ENCODE results near the gene SOX5. TPM values are rescaled to one million over a fixed set of nuclear protein-coding genes. Genes with fewer than 3 reads are reported as not detected.
"Not testable (repeated sequence)": the region's sequence is repeated elsewhere in the genome, so short reads cannot be mapped to it uniquely, and the experiment has no call there.

The SOX5 gene
- polyA plus RNA-seq, 2 donors: 0.24 to 0.33 TPM

DNA sequence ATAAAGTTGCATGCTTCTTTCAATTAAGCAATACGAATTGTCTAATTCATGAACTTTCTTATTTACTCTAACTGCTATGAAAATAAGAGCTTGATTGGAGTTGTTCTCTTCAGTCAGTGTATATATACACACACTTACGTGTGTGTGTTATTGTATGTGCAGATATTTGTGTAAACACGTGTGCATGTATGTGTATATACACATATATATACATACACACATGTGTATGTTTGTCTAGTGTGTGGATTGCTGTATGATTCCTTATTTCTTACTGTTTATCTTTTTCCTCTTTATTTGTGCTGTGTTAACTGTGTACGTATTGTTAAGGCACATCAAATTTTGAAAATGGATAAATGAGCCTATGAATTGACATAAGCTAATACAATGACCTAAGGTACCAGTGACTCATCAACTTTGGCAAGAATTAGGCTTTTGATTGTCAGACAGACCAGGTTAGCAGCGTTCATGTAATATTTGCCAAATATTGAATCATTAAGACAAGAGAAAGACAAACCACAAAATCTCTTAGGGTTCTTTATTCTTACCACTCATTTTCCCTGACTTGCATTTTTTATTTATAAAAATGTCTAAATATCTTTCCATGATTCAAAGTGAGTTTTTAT, 423.9 kb downstream of the SOX5 start:
- no peak overlapping the region for H3K4me3 ChIP-seq (ENCODE audit: low read depth in 1 of 2, low read length in 2 of 2)
- 53 to 60% methylated on average over 5 of the region's 5 CpGs for WGBS, 2 donors
- H3K4me1 ChIP-seq (ENCODE audit: control insufficient read depth in 2 of 2, insufficient read depth in 2 of 2, low read length in 1 of 2): no peaks in the 10 kb centered on the region
- no peaks in the 10 kb centered on the region for H3K9me3 ChIP-seq (ENCODE audit: control insufficient read depth in 2 of 2, insufficient read depth in 1 of 2, low read depth in 1 of 2, low read length in 1 of 2)
- H3K27me3 ChIP-seq (ENCODE audit: control insufficient read depth in 1 of 2, insufficient read depth in 2 of 2, low read length in 2 of 2): no peaks in the 10 kb centered on the region
- no peak overlapping the region for H3K27ac ChIP-seq (ENCODE audit: low read depth in 2 of 2, low read length in 1 of 2)
- H3K36me3 ChIP-seq (ENCODE audit: control insufficient read depth in 2 of 2, insufficient read depth in 2 of 2, low read length in 1 of 2): no peaks in the 10 kb centered on the region

- H3K4me3 ChIP-seq (ENCODE audit: low read depth in 1 of 2, low read length in 2 of 2): no peak overlapping the region
- H3K27me3 ChIP-seq (ENCODE audit: control insufficient read depth in 1 of 2, insufficient read depth in 2 of 2, low read length in 2 of 2): no peaks in the 10 kb centered on the region
- H3K4me1 ChIP-seq (ENCODE audit: control insufficient read depth in 2 of 2, insufficient read depth in 2 of 2, low read length in 1 of 2): no peaks in the 10 kb centered on the region
- H3K9me3 ChIP-seq (ENCODE audit: control insufficient read depth in 2 of 2, insufficient read depth in 1 of 2, low read depth in 1 of 2, low read length in 1 of 2): no peaks in the 10 kb centered on the region
- WGBS, 2 donors: 86 to 92% methylated on average over 2 of the region's 2 CpGs
- no peak overlapping the region for H3K27ac ChIP-seq (ENCODE audit: low read depth in 2 of 2, low read length in 1 of 2)
- H3K36me3 ChIP-seq (ENCODE audit: control insufficient read depth in 2 of 2, insufficient read depth in 2 of 2, low read length in 1 of 2): no peaks in the 10 kb centered on the region
These were observed 426.1 kb downstream of the SOX5 start for GRCh38 chr12:23523339-23523738.

DNA sequence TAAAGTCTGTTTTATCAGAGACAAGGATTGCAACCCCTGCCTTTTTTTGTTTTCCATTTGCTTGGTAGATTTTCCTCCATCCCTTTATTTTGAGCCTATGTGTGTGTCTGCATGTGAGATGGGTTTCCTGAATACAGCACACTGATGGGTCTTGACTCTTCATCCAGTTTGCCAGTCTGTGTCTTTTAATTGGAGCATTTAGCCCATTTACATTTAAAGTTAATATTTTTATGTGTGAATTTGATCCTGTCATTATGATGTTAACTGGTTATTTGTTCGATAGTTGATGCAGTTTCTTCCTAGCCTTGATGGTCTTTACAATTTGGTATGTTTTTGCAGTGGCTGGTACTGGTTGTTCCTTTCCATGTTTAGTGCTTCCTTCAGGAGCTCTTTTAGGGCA, 430.0 kb downstream of the SOX5 start:
- not testable (repeated sequence) for H3K9me3 ChIP-seq (ENCODE audit: control insufficient read depth in 2 of 2, insufficient read depth in 1 of 2, low read depth in 1 of 2, low read length in 1 of 2); H3K4me1 ChIP-seq (ENCODE audit: control insufficient read depth in 2 of 2, insufficient read depth in 2 of 2, low read length in 1 of 2); H3K36me3 ChIP-seq (ENCODE audit: control insufficient read depth in 2 of 2, insufficient read depth in 2 of 2, low read length in 1 of 2); H3K27me3 ChIP-seq (ENCODE audit: control insufficient read depth in 1 of 2, insufficient read depth in 2 of 2, low read length in 2 of 2); H3K4me3 ChIP-seq (ENCODE audit: low read depth in 1 of 2, low read length in 2 of 2); H3K27ac ChIP-seq (ENCODE audit: low read depth in 2 of 2, low read length in 1 of 2)
- 85 to 92% methylated on average over 1 of the region's 1 CpG for WGBS, 2 donors

DNA sequence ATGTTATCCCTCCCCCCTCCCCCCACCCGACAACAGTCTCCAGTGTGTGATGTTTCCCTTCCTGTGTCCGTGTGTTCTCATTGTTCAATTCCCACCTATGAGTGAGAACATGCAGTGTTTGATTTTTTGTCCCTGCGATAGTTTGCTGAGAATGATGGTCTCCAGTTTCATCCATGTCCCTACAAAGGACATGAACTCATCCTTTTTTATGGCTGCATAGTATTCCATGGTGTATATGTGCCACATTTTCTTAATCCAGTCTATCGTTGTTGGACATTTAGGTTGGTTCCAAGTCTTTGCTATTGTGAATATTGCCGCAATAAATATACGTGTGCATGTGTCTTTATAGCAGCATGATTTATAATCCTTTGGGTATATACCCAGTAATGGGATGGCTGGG, 433.7 kb downstream of the SOX5 start:
- H3K9me3 ChIP-seq (ENCODE audit: control insufficient read depth in 2 of 2, insufficient read depth in 1 of 2, low read depth in 1 of 2, low read length in 1 of 2); H3K36me3 ChIP-seq (ENCODE audit: control insufficient read depth in 2 of 2, insufficient read depth in 2 of 2, low read length in 1 of 2); H3K27me3 ChIP-seq (ENCODE audit: control insufficient read depth in 1 of 2, insufficient read depth in 2 of 2, low read length in 2 of 2); H3K4me1 ChIP-seq (ENCODE audit: control insufficient read depth in 2 of 2, insufficient read depth in 2 of 2, low read length in 1 of 2); H3K4me3 ChIP-seq (ENCODE audit: low read depth in 1 of 2, low read length in 2 of 2); H3K27ac ChIP-seq (ENCODE audit: low read depth in 2 of 2, low read length in 1 of 2): not testable (repeated sequence)
- WGBS, 2 donors: 80 to 87% methylated on average over 5 to 6 of the region's 6 CpGs

- no peaks in the 10 kb centered on the region for H3K27me3 ChIP-seq (ENCODE audit: control insufficient read depth in 1 of 2, insufficient read depth in 2 of 2, low read length in 2 of 2)
- 80 to 86% methylated on average over 8 of the region's 8 CpGs for WGBS, 2 donors
- H3K27ac ChIP-seq (ENCODE audit: low read depth in 2 of 2, low read length in 1 of 2): no peak overlapping the region
- H3K4me3 ChIP-seq (ENCODE audit: low read depth in 1 of 2, low read length in 2 of 2): no peak overlapping the region
- H3K9me3 ChIP-seq (ENCODE audit: control insufficient read depth in 2 of 2, insufficient read depth in 1 of 2, low read depth in 1 of 2, low read length in 1 of 2): no peaks in the 10 kb centered on the region
- no peaks in the 10 kb centered on the region for H3K4me1 ChIP-seq (ENCODE audit: control insufficient read depth in 2 of 2, insufficient read depth in 2 of 2, low read length in 1 of 2)
- H3K36me3 ChIP-seq (ENCODE audit: control insufficient read depth in 2 of 2, insufficient read depth in 2 of 2, low read length in 1 of 2): no peaks in the 10 kb centered on the region
These were observed 439.0 kb downstream of the SOX5 start for GRCh38 chr12:23510484-23510883.

- not testable (repeated sequence) for H3K4me1 ChIP-seq (ENCODE audit: control insufficient read depth in 2 of 2, insufficient read depth in 2 of 2, low read length in 1 of 2); H3K4me3 ChIP-seq (ENCODE audit: low read depth in 1 of 2, low read length in 2 of 2); H3K36me3 ChIP-seq (ENCODE audit: control insufficient read depth in 2 of 2, insufficient read depth in 2 of 2, low read length in 1 of 2); H3K27me3 ChIP-seq (ENCODE audit: control insufficient read depth in 1 of 2, insufficient read depth in 2 of 2, low read length in 2 of 2); H3K9me3 ChIP-seq (ENCODE audit: control insufficient read depth in 2 of 2, insufficient read depth in 1 of 2, low read depth in 1 of 2, low read length in 1 of 2); H3K27ac ChIP-seq (ENCODE audit: low read depth in 2 of 2, low read length in 1 of 2)
- 81 to 84% methylated on average over 8 of the region's 8 CpGs for WGBS, 2 donors
These were observed 439.6 kb downstream of the SOX5 start for GRCh38 chr12:23509832-23510231.

DNA sequence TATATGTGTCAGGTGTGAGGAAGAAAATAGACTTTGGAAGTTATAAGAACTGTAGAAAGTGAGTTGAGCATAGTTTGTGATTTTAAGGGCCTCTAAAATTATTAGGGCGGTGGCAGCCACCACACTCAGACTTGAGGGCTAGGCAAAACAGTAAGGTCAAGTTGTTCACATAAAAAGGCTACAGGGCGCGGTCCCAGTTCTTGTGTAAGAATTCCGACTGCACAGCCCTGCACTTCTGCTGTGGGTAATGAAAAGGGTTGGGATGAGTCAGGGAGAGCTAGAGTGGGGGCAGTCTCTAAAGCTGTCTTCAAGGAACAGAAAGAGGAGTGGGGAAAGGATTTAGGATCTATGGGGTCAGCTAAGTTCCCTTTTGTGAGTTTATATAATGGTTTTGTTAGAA, 441.7 kb downstream of the SOX5 start:
- 81 to 89% methylated on average over 4 of the region's 4 CpGs for WGBS, 2 donors
- H3K9me3 ChIP-seq (ENCODE audit: control insufficient read depth in 2 of 2, insufficient read depth in 1 of 2, low read depth in 1 of 2, low read length in 1 of 2); H3K27me3 ChIP-seq (ENCODE audit: control insufficient read depth in 1 of 2, insufficient read depth in 2 of 2, low read length in 2 of 2); H3K27ac ChIP-seq (ENCODE audit: low read depth in 2 of 2, low read length in 1 of 2); H3K36me3 ChIP-seq (ENCODE audit: control insufficient read depth in 2 of 2, insufficient read depth in 2 of 2, low read length in 1 of 2); H3K4me1 ChIP-seq (ENCODE audit: control insufficient read depth in 2 of 2, insufficient read depth in 2 of 2, low read length in 1 of 2); H3K4me3 ChIP-seq (ENCODE audit: low read depth in 1 of 2, low read length in 2 of 2): not testable (repeated sequence)

GRCh38 chr12:23505736-23506135, 443.7 kb downstream of the SOX5 start:
- H3K4me1 ChIP-seq (ENCODE audit: control insufficient read depth in 2 of 2, insufficient read depth in 2 of 2, low read length in 1 of 2); H3K36me3 ChIP-seq (ENCODE audit: control insufficient read depth in 2 of 2, insufficient read depth in 2 of 2, low read length in 1 of 2); H3K27me3 ChIP-seq (ENCODE audit: control insufficient read depth in 1 of 2, insufficient read depth in 2 of 2, low read length in 2 of 2); H3K27ac ChIP-seq (ENCODE audit: low read depth in 2 of 2, low read length in 1 of 2); H3K9me3 ChIP-seq (ENCODE audit: control insufficient read depth in 2 of 2, insufficient read depth in 1 of 2, low read depth in 1 of 2, low read length in 1 of 2); H3K4me3 ChIP-seq (ENCODE audit: low read depth in 1 of 2, low read length in 2 of 2): not testable (repeated sequence)
- no CpG with 5 or more reads among the region's 1 CpG for WGBS, 2 donors

GRCh38 chr12:23504641-23505399, 444.6 kb downstream of the SOX5 start:
- Histone ChIP-seq H3K36me3 (ENCODE audit: control insufficient read depth in 2 of 2, insufficient read depth in 2 of 2, low read length in 1 of 2) (no peaks in the 10 kb centered on the region), H3K4me3 (ENCODE audit: low read depth in 1 of 2, low read length in 2 of 2) (no peak overlapping the region), H3K27ac (ENCODE audit: low read depth in 2 of 2, low read length in 1 of 2) (no peak overlapping the region), H3K4me1 (ENCODE audit: control insufficient read depth in 2 of 2, insufficient read depth in 2 of 2, low read length in 1 of 2) (no peaks in the 10 kb centered on the region), H3K9me3 (ENCODE audit: control insufficient read depth in 2 of 2, insufficient read depth in 1 of 2, low read depth in 1 of 2, low read length in 1 of 2) (no peaks in the 10 kb centered on the region), H3K27me3 (ENCODE audit: control insufficient read depth in 1 of 2, insufficient read depth in 2 of 2, low read length in 2 of 2) (no peaks in the 10 kb centered on the region)
- 53 to 57% methylated on average over 4 of the region's 4 CpGs for WGBS, 2 donors

GRCh38 chr12:23504043-23504442, 445.4 kb downstream of the SOX5 start:
- Histone ChIP-seq H3K4me1 (ENCODE audit: control insufficient read depth in 2 of 2, insufficient read depth in 2 of 2, low read length in 1 of 2) (no peaks in the 10 kb centered on the region), H3K9me3 (ENCODE audit: control insufficient read depth in 2 of 2, insufficient read depth in 1 of 2, low read depth in 1 of 2, low read length in 1 of 2) (no peaks in the 10 kb centered on the region), H3K36me3 (ENCODE audit: control insufficient read depth in 2 of 2, insufficient read depth in 2 of 2, low read length in 1 of 2) (no peaks in the 10 kb centered on the region), H3K4me3 (ENCODE audit: low read depth in 1 of 2, low read length in 2 of 2) (no peak overlapping the region), H3K27ac (ENCODE audit: low read depth in 2 of 2, low read length in 1 of 2) (no peak overlapping the region), H3K27me3 (ENCODE audit: control insufficient read depth in 1 of 2, insufficient read depth in 2 of 2, low read length in 2 of 2) (no peaks in the 10 kb centered on the region)
- 66 to 80% methylated on average over 2 of the region's 2 CpGs for WGBS, 2 donors

All from esophagus (tissue), 2 donors.